Spleen (tissue), 11 donors: Measurements from ENCODE around the gene SPATA32. TPM values are rescaled to one million over a fixed set of nuclear protein-coding genes. Genes with fewer than 3 reads are reported as not detected.
"Not testable (repeated sequence)": the region's sequence is repeated elsewhere in the genome, so short reads cannot be mapped to it uniquely, and the experiment has no call there.

ENCODE experiments used
- DNase-seq: peaks from one replicate; pipeline ENCODE4 v3.0.0-alpha.2; 2020
- H3K27ac ChIP-seq, 8 donors: fragments of 200-600 bp; sonication (generic) in 7 of 8; 1 replicate in 4 of 8; 2 replicates in 4 of 8; pipeline versions ENCODE4 v1.5.0 to v1.8.0; 2016 to 2021; ENCODE audit warnings: inconsistent platforms in 4 of 8, mild to moderate bottlenecking in 4 of 8, moderate library complexity in 1 of 8
- H3K27me3 ChIP-seq, 7 donors: fragments of 200-600 bp; sonication (generic) in 6 of 7; replicated peaks in 1 of 7; 1 replicate in 4 of 7; 2 replicates in 3 of 7; pipeline versions ENCODE4 v1.5.0 to v1.8.0; 2016 to 2021; ENCODE audit warnings: inconsistent platforms in 3 of 7, mild to moderate bottlenecking in 1 of 7
- H3K36me3 ChIP-seq, 6 donors: fragments of 200-600 bp; sonication (generic) in 5 of 6; 1 replicate in 4 of 6; 2 replicates in 2 of 6; pipeline versions ENCODE4 v1.5.0 to v1.8.0; 2016 to 2021; ENCODE audit warnings: inconsistent platforms in 2 of 6
- H3K4me1 ChIP-seq, 6 donors: fragments of 200-600 bp; sonication (generic) in 5 of 6; 1 replicate in 3 of 6; 2 replicates in 3 of 6; pipeline versions ENCODE4 v1.5.0 to v1.8.0; 2016 to 2021; ENCODE audit warnings: inconsistent platforms in 3 of 6
- H3K4me3 ChIP-seq, 8 donors: fragments of 200-600 bp; sonication (generic) in 7 of 8; 1 replicate in 4 of 8; 2 replicates in 4 of 8; pipeline versions ENCODE4 v1.5.0 to v1.8.0; 2016 to 2021; ENCODE audit warnings: inconsistent platforms in 4 of 8, mild to moderate bottlenecking in 4 of 8, moderate library complexity in 2 of 8
- H3K9me3 ChIP-seq, 8 donors: fragments of 200-600 bp; sonication (generic) in 7 of 8; 1 replicate in 4 of 8; 2 replicates in 4 of 8; pipeline versions ENCODE4 v1.5.0 to v1.8.0; 2016 to 2021; ENCODE audit warnings: inconsistent platforms in 4 of 8
- POLR2A ChIP-seq, 3 donors: fragments of 450-650 bp; IDR thresholded peaks; one replicate each; pipeline ENCODE4 v1.5.1; 2017; ENCODE audit warnings: antibody characterized with exemption in 3 of 3, mild to moderate bottlenecking in 1 of 3
- POLR2AphosphoS5 ChIP-seq, 3 donors: sonication (generic); formaldehyde crosslinking; IDR thresholded peaks; one replicate each; pipeline ENCODE4 v1.5.1; 2017; ENCODE audit warnings: antibody characterized with exemption in 3 of 3
- WGBS, 5 donors: extraction: QIAGEN DNeasy Blood & Tissue Kit in 3 of 5; methylation state at CpG; one replicate each; pipeline versions ENCODE4 v1.1.5 to v1.1.7; 2013 to 2018; 5-methylcytosine and 5-hydroxymethylcytosine counted together
- intact Hi-C: fragments of 100-400 bp; cut with DNase I; formaldehyde crosslinking; loops from one replicate; pipeline ENCODE4 v1.15.0; 2023; ENCODE audit warnings: low total_unique reads
- polyA plus RNA-seq, 3 donors: library from polyadenylated mRNA; stranded (reverse); fragments of 200-250 nt; gene quantifications; one replicate each; pipeline ENCODE4 v1.2.1, GENCODE V29; 2013
- total RNA-seq, 7 donors: library from RNA; depleted of rRNA in 3 of 7; stranded (reverse); fragments of >200 nt in 3 of 7; fragmentation: NEBNext Ultra II Directional in 4 of 7; extraction: Animal tissue kit (Norgen Biotek cat#: 25700) in 4 of 7; gene quantifications; one replicate each; pipeline versions ENCODE4 v1.1.0 to v1.2.1, GENCODE V29; 2016 to 2021
- TF ChIP-seq, protein P1 (sequence below), 11 experiments: fragments of 200-600 bp in 7 of 11; fragments of 450-650 bp in 4 of 11; sonication (generic) in 4 of 11; IDR thresholded peaks in 8 of 11; conservative IDR thresholded peaks in 3 of 11; 1 replicate in 7 of 11; 2 replicates in 4 of 11; pipeline versions ENCODE4 v1.4.0 to v1.8.0; 2016 to 2021; ENCODE audit warnings: antibody characterized with exemption in 11 of 11, inconsistent platforms in 4 of 11, mild to moderate bottlenecking in 1 of 11
- donor health status: healthy with polysubstance abuse.
- donor health status: DM: no; HTN: no; CAD: no; lungs with moderate emphysema.
- donor health status: DM: no; HTN: no; CAD: no.
- donor health status: Bipolar disorder and iron deficiency.
- donor health status: healthy.
- donor health status: DM: no; HTN: no; CAD: no.
- donor health status: DM: yes; HTN: yes; CAD: no.

SPATA32 gene
- total and polyA plus RNA-seq, 10 donors: 0.08 to 0.17 (median 0.09) TPM; not detected in 7

DNA sequence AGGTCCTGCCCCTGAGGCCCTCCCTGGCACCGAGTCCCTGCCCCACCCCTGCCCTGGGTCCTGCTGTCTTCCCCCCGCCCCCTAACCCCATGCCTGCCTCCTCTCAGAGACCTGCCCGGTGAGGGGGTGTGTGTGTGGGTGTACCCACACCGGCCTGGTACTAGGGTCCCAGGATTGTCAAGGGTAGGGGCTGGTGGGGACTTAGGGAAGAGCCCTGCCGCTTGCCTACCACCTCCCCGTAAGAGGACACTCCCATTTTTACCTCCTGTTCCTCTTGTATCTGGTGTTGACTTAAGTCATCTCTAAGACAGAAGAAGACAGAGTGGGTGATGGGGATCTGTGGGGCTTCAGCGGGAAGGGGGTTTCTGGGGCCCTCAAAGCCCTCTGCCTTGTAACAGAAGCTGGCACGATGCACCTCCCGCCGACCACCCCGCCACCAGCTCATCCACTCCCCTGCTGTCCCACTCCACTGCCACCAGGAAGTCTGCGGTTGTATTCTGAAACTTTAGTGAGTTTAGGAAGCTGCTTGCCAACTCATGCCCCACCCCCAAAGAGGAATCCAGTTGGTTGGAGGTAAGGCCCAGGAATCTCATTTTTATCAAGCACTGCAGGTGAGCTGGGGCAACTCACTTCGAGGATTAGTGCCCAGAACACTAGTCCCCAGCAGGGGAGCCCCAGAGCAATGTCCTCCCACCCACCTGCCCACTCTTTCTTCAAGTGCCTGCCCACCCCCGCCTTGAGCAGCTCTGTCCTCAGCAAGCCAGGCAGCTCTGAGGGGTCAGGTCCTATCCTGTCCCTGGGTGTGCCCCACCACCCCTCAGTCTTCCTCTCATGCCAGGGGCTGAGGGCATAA, 5.6 kb downstream of the SPATA32 start:
- intact Hi-C loops: no loop called here
- peaks cover 0 to 36% (median 7%) of the 10 kb centered on the region in 6 donors for H3K4me1 ChIP-seq
- TF ChIP-seq, protein P1, sequence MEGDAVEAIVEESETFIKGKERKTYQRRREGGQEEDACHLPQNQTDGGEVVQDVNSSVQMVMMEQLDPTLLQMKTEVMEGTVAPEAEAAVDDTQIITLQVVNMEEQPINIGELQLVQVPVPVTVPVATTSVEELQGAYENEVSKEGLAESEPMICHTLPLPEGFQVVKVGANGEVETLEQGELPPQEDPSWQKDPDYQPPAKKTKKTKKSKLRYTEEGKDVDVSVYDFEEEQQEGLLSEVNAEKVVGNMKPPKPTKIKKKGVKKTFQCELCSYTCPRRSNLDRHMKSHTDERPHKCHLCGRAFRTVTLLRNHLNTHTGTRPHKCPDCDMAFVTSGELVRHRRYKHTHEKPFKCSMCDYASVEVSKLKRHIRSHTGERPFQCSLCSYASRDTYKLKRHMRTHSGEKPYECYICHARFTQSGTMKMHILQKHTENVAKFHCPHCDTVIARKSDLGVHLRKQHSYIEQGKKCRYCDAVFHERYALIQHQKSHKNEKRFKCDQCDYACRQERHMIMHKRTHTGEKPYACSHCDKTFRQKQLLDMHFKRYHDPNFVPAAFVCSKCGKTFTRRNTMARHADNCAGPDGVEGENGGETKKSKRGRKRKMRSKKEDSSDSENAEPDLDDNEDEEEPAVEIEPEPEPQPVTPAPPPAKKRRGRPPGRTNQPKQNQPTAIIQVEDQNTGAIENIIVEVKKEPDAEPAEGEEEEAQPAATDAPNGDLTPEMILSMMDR (IDR thresholded peaks at IDR 0.05 in 8 of 11, conservative IDR thresholded peaks at IDR 0.05 in 3 of 11): peak in 1 of 11 experiments; percentile 17
- no peak for TF ChIP-seq POLR2A (IDR thresholded peaks at IDR 0.05)
- H3K27me3 ChIP-seq: no peaks in the 10 kb centered on the region
- H3K4me3 ChIP-seq: no peak overlapping the region
- H3K36me3 ChIP-seq: peaks cover 0 to under 1% (median 0%) of the 10 kb centered on the region in 6 donors
- no peaks in the 10 kb centered on the region for H3K9me3 ChIP-seq
- peak overlapping the region in 2 of 8 donors; percentile 2 to 73 for H3K27ac ChIP-seq
- WGBS, 5 donors: 56 to 79% (median 79%) methylated on average over 10 to 14 of the region's 14 CpGs
- no peak for DNase-seq

DNA sequence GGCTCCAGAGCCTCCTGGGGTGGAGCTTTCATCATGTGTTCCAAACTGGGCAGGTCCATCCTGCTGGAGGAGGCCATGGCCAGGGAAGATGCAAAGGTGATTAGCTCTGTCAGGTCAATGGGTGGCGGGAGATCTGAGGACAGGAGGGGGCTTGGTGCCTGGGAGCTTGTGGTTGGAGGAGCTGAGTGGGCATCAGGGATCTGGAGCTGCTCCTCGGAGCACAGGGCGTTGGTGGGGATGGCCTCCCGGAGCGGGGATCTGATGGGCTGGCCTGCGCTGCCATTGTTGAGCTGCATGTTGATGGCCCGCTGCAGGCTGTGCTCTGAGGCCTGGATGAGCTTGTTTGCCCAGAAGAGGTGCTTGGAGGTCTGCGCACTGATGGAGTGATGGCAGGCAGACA, 6.5 kb downstream of the SPATA32 start:
- Histone ChIP-seq H3K36me3 (peaks cover 0 to 10% (median 0%) of the 10 kb centered on the region in 6 donors), H3K4me3 (no peak overlapping the region), H3K27ac (no peak overlapping the region), H3K4me1 (peaks cover 0 to 37% (median 4%) of the 10 kb centered on the region in 6 donors), H3K9me3 (no peaks in the 10 kb centered on the region), H3K27me3 (no peaks in the 10 kb centered on the region)
- TF ChIP-seq POLR2AphosphoS5 (IDR thresholded peaks at IDR 0.05) (no peak), POLR2A (IDR thresholded peaks at IDR 0.05) (no peak)
- TF ChIP-seq, protein P1 (IDR thresholded peaks at IDR 0.05 in 8 of 11, conservative IDR thresholded peaks at IDR 0.05 in 3 of 11): no peak
- 91 to 97% (median 95%) methylated on average over 7 to 8 of the region's 8 CpGs for WGBS, 5 donors
- intact Hi-C loops: no loop called here
- no peak for DNase-seq

GRCh38 chr17:45253879-45254278, 8.0 kb downstream of the SPATA32 start:
- TF ChIP-seq, protein P1 (IDR thresholded peaks at IDR 0.05 in 8 of 11, conservative IDR thresholded peaks at IDR 0.05 in 3 of 11): no peak
- TF ChIP-seq POLR2AphosphoS5 (IDR thresholded peaks at IDR 0.05) (no peak), POLR2A (IDR thresholded peaks at IDR 0.05) (no peak)
- Histone ChIP-seq H3K4me3 (no peak overlapping the region), H3K4me1 (peaks cover 3 to 50% (median 9%) of the 10 kb centered on the region in 6 donors), H3K36me3 (peaks cover 0 to 20% (median 0%) of the 10 kb centered on the region in 6 donors), H3K9me3 (no peaks in the 10 kb centered on the region), H3K27ac (no peak overlapping the region), H3K27me3 (no peaks in the 10 kb centered on the region)
- WGBS, 5 donors: 85 to 91% (median 87%) methylated on average over 4 of the region's 4 CpGs
- intact Hi-C loops: no loop called here
- DNase-seq: no peak

DNA sequence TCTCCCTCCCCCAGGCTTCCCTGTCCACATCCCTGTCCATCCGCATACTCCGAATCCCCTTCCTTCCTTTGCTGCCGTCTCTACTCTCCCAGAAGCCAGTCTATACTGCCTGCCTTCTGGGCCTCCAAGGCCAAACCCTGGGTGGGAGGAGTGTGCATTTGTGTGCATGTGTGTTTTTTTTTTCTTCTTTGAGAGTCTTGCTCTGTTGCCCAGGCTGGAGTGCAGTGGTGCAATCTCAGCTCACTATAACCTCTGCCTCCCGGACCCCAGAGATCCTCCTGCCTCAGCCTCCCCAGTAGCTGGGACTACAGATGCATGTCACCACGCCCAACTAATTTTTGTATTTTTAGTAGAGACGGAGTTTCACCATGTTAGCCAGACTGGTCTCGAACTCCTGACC, 8.7 kb downstream of the SPATA32 start:
- H3K36me3 ChIP-seq: peaks cover 0 to 20% (median 0%) of the 10 kb centered on the region in 6 donors
- H3K27me3 ChIP-seq, DNase-seq, intact Hi-C loops, H3K4me3 ChIP-seq, H3K9me3 ChIP-seq: not testable (repeated sequence)
- peaks cover 5 to 52% (median 16%) of the 10 kb centered on the region in 6 donors for H3K4me1 ChIP-seq
- 80 to 93% (median 88%) methylated on average over 7 of the region's 7 CpGs for WGBS, 5 donors
- H3K27ac ChIP-seq: peak overlapping the region in 2 of 8 donors; percentile 51 to 55
